OCI-LY3 (cell line): Measurements from ENCODE around the gene PROSER1.

ENCODE experiments used
- H2AFZ ChIP-seq: fragments of 200-600, 300-600 bp; shearing (Covaris generic); 2 replicates; pipeline ENCODE4 v1.6.0; 2014; ENCODE audit warnings: antibody characterized with exemption, low read depth, low read length
- H3K27ac ChIP-seq: fragments of 200-600, 300-600 bp; sonication (generic); 2 replicates; pipeline ENCODE4 v1.5.1; 2014; ENCODE audit warnings: mild to moderate bottlenecking, low read length, moderate library complexity, mixed read lengths
- H3K27me3 ChIP-seq: fragments of 200-600, 300-600 bp; sonication (generic); 2 replicates; pipeline ENCODE4 v1.6.1; 2014; ENCODE audit warnings: low read depth, low read length, mixed read lengths
- H3K36me3 ChIP-seq: fragments of 200-600, 300-600 bp; sonication (generic); replicated peaks from 2 replicates; pipeline ENCODE3; 2014; ENCODE audit warnings: low read depth, low read length, mixed read lengths
- H3K4me1 ChIP-seq: fragments of 300-600, 200-600 bp; sonication (generic); 2 replicates; pipeline ENCODE4 v1.6.1; 2014; ENCODE audit warnings: low read length, mixed read lengths
- H3K4me2 ChIP-seq: fragments of 200-600, 300-600 bp; sonication (generic); 2 replicates; pipeline ENCODE4 v1.6.1; 2014; ENCODE audit warnings: low read length, mixed read lengths
- H3K4me3 ChIP-seq: fragments of 300-600, 200-600 bp; sonication (generic); 2 replicates; pipeline ENCODE4 v1.5.1; 2014; ENCODE audit warnings: antibody characterized with exemption, mild to moderate bottlenecking, low read length, moderate library complexity
- H3K79me2 ChIP-seq: fragments of 300-600, 200-600 bp; shearing (Covaris generic); 2 replicates; pipeline ENCODE4 v1.6.1; 2014; ENCODE audit warnings: mild to moderate bottlenecking, low read length, mixed read lengths
- H3K9ac ChIP-seq: fragments of 300-600, 200-600 bp; shearing (Covaris generic); 2 replicates; pipeline ENCODE4 v1.6.0; 2014; ENCODE audit warnings: mild to moderate bottlenecking, low read length, moderate library complexity
- H3K9me3 ChIP-seq: fragments of 200-600, 300-600 bp; shearing (Covaris generic); 2 replicates; pipeline ENCODE4 v1.6.1; 2014; ENCODE audit warnings: low read length, mixed read lengths; ENCODE audit not compliant: insufficient read depth
- H4K20me1 ChIP-seq: fragments of 200-600, 300-600 bp; sonication (generic); 2 replicates; pipeline ENCODE4 v1.6.1; 2016; ENCODE audit warnings: low read length, mixed read lengths; ENCODE audit not compliant: insufficient read depth
- EZH2phosphoT487 ChIP-seq: fragments of 200-600 bp; shearing (Covaris generic); IDR thresholded peaks from 2 replicates; pipeline ENCODE4 v1.6.1; 2018; ENCODE audit warnings: antibody characterized with exemption, mixed run types, low read depth
- TF ChIP-seq, protein P1 (sequence below): fragments of 200-600, 300-600 bp; sonication (generic); IDR thresholded peaks from 2 replicates; pipeline ENCODE4 v1.5.1; 2014; ENCODE audit warnings: antibody characterized with exemption, low read length, low read depth

Gene PROSER1

DNA sequence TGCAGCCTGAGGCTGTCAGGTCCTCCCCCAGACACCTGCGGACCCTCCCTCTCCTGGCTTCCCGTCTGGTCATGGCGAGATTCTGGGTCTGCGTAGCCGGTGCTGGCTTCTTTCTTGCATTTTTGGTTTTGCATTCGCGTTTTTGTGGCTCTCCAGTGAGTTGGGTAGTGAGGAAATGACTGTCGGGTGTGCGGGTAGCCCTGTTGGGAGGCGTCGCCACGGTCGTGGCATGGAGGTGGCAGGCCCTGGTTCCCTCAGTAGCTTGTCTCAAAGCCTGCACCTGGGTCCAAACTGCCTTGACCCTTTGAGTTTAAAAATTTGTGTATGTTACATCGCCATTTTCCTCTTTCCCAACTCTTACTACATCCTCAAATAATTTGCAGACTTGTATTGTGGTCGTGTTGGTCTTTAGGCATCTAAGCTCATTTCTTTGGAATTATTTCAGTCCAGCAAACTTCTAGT, 711 bp upstream of the PROSER1 start:
- peak overlapping the region; percentile 84 for H3K27ac ChIP-seq
- peak overlapping the region; percentile 84 for H3K4me2 ChIP-seq
- H4K20me1 ChIP-seq = peaks cover 18% of the 10 kb centered on the region
- H3K4me3 ChIP-seq = peak overlapping the region; percentile 95
- H3K9ac ChIP-seq = peak overlapping the region; percentile 96
- H2AFZ ChIP-seq = peak overlapping the region; percentile 97
- no peaks in the 10 kb centered on the region for H3K9me3 ChIP-seq
- TF ChIP-seq, protein P1, sequence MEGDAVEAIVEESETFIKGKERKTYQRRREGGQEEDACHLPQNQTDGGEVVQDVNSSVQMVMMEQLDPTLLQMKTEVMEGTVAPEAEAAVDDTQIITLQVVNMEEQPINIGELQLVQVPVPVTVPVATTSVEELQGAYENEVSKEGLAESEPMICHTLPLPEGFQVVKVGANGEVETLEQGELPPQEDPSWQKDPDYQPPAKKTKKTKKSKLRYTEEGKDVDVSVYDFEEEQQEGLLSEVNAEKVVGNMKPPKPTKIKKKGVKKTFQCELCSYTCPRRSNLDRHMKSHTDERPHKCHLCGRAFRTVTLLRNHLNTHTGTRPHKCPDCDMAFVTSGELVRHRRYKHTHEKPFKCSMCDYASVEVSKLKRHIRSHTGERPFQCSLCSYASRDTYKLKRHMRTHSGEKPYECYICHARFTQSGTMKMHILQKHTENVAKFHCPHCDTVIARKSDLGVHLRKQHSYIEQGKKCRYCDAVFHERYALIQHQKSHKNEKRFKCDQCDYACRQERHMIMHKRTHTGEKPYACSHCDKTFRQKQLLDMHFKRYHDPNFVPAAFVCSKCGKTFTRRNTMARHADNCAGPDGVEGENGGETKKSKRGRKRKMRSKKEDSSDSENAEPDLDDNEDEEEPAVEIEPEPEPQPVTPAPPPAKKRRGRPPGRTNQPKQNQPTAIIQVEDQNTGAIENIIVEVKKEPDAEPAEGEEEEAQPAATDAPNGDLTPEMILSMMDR = no peak
- TF ChIP-seq EZH2phosphoT487 = no peak
- H3K27me3 ChIP-seq = no peaks in the 10 kb centered on the region
- peaks cover 60% of the 10 kb centered on the region for H3K79me2 ChIP-seq
- H3K36me3 ChIP-seq = peaks cover 15% of the 10 kb centered on the region
- peaks cover 27% of the 10 kb centered on the region for H3K4me1 ChIP-seq

DNA sequence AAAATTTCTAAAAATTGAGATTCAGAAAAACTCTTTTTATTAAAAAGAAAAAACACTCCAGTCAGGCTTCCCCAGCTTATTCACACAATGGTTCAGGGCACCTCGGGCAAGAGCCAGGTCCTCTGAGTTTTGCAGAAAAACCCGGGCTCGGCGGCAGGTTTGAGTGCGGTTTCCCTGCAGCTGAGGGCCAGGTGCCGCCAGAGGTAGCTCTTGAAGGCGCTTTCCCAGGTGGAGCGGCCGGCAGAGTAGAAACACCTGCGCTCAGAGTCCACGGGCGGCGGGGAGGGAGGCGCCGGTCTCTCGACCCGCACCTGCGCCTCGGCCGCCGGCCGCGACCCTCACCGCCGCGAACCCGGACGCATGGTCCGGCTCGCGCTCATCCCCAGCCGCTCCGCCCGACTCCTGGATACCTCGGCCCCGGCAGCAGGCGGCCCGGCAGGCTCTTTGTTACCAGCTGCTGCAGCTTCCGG, 444 bp downstream of the PROSER1 start:
- H3K4me3 ChIP-seq = peak overlapping the region; percentile 95
- H3K27me3 ChIP-seq = no peaks in the 10 kb centered on the region
- no peaks in the 10 kb centered on the region for H3K9me3 ChIP-seq
- H3K9ac ChIP-seq = peak overlapping the region; percentile 96
- no peak for TF ChIP-seq EZH2phosphoT487
- TF ChIP-seq, protein P1 = no peak
- H4K20me1 ChIP-seq = peaks cover 18% of the 10 kb centered on the region
- H3K27ac ChIP-seq = peak overlapping the region; percentile 84
- peak overlapping the region; percentile 84 for H3K4me2 ChIP-seq
- H2AFZ ChIP-seq = peak overlapping the region; percentile 97; the same call in 1 of the 2 replicates
- H3K79me2 ChIP-seq = peaks cover 71% of the 10 kb centered on the region
- H3K36me3 ChIP-seq = peaks cover 10% of the 10 kb centered on the region
- H3K4me1 ChIP-seq = peaks cover 27% of the 10 kb centered on the region

DNA sequence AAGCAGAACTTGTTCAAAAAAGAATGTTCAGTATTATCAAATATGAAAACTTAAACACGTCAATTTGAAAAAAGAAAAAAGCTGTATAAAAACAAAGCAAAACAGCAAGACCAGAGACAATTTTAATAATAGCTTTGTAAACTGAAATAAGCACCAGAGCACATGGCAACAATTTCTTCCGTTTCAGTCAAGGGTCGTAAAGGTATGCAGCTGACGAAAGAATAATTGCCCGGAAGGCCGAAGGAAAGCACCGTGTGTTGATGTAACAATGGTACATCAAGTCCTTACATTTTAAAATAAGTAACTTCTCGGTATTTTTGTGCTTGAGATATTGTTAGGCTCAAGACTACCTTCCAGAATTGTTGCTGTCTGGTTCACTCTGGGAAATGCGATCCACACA, 1.7 kb downstream of the PROSER1 start:
- Histone ChIP-seq H3K79me2 (peaks cover 82% of the 10 kb centered on the region), H3K9ac (peak overlapping the region; percentile 96), H2AFZ (no peak overlapping the region), H3K36me3 (peaks cover 10% of the 10 kb centered on the region), H4K20me1 (peaks cover 25% of the 10 kb centered on the region), H3K4me3 (peak overlapping the region; percentile 95), H3K4me1 (peaks cover 27% of the 10 kb centered on the region), H3K27me3 (no peaks in the 10 kb centered on the region), H3K27ac (peak overlapping the region; percentile 84), H3K9me3 (no peaks in the 10 kb centered on the region), H3K4me2 (peak overlapping the region; percentile 84)
- no peak for TF ChIP-seq EZH2phosphoT487
- TF ChIP-seq, protein P1 = no peak

- peak overlapping the region; percentile 96 for H3K9ac ChIP-seq
- peak overlapping the region; percentile 84; the same call in 1 of the 2 replicates for H3K27ac ChIP-seq
- H4K20me1 ChIP-seq = peaks cover 25% of the 10 kb centered on the region
These were observed 2.1 kb downstream of the PROSER1 start for GRCh38 chr13:39035799-39036198.

More at GRCh38 chr13:39035799-39036198, 2.1 kb downstream of the PROSER1 start:
- Histone ChIP-seq H3K4me3 (peak overlapping the region; percentile 95), H3K4me2 (peak overlapping the region; percentile 84), H3K36me3 (peaks cover 10% of the 10 kb centered on the region), H3K79me2 (peaks cover 87% of the 10 kb centered on the region), H3K27me3 (no peaks in the 10 kb centered on the region), H2AFZ (no peak overlapping the region), H3K4me1 (peaks cover 27% of the 10 kb centered on the region), H3K9me3 (no peaks in the 10 kb centered on the region)
- TF ChIP-seq, protein P1 = no peak
- TF ChIP-seq EZH2phosphoT487 = no peak
